ENCODE results near the gene MMP7.

- TF ChIP-seq, protein P1, sequence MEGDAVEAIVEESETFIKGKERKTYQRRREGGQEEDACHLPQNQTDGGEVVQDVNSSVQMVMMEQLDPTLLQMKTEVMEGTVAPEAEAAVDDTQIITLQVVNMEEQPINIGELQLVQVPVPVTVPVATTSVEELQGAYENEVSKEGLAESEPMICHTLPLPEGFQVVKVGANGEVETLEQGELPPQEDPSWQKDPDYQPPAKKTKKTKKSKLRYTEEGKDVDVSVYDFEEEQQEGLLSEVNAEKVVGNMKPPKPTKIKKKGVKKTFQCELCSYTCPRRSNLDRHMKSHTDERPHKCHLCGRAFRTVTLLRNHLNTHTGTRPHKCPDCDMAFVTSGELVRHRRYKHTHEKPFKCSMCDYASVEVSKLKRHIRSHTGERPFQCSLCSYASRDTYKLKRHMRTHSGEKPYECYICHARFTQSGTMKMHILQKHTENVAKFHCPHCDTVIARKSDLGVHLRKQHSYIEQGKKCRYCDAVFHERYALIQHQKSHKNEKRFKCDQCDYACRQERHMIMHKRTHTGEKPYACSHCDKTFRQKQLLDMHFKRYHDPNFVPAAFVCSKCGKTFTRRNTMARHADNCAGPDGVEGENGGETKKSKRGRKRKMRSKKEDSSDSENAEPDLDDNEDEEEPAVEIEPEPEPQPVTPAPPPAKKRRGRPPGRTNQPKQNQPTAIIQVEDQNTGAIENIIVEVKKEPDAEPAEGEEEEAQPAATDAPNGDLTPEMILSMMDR (IDR thresholded peaks at IDR 0.05 in 4 of 5, conservative IDR thresholded peaks at IDR 0.05 in 1 of 5): no peak
- TF ChIP-seq POLR2A (IDR thresholded peaks at IDR 0.05): no peak
Observed at GRCh38 chr11:102527041-102527440, 3.5 kb downstream of the MMP7 start.

All from gastrocnemius medialis (tissue), 4 donors.